Smooth muscle cell (in vitro differentiated cells): ENCODE results near the gene FAM228B. TPM values are rescaled to one million over a fixed set of nuclear protein-coding genes. Genes with fewer than 3 reads are reported as not detected.
"Not testable (repeated sequence)": the region's sequence is repeated elsewhere in the genome, so short reads cannot be mapped to it uniquely, and the experiment has no call there.

Source experiments
- DNase-seq: peaks from one replicate; lab custom pipeline; 2025; ENCODE audit not compliant: unreplicated experiment; lab: John Stamatoyannopoulos, UW
- H2AFZ ChIP-seq: fragments of 200-600 bp; sonication (generic); 2 replicates; pipeline ENCODE4 v1.6.0; 2016; ENCODE audit warnings: antibody characterized with exemption, low read depth, mild to moderate bottlenecking
- H3F3A ChIP-seq: fragments of 200-600 bp; sonication (generic); 2 replicates; pipeline ENCODE4 v1.6.0; 2017; ENCODE audit warnings: antibody characterized with exemption, low read depth
- H3K27ac ChIP-seq: fragments of 200-600 bp; sonication (generic); 2 replicates; pipeline ENCODE4 v1.5.1; 2016; ENCODE audit warnings: low read depth, mild to moderate bottlenecking
- H3K27me3 ChIP-seq: fragments of 200-600 bp; sonication (generic); 2 replicates; pipeline ENCODE4 v1.6.1; 2016; ENCODE audit warnings: low read depth, mild to moderate bottlenecking
- H3K36me3 ChIP-seq: fragments of 200-600 bp; sonication (generic); 2 replicates; pipeline ENCODE4 v1.5.1; 2016; ENCODE audit warnings: low read depth
- H3K4me1 ChIP-seq: fragments of 200-600 bp; sonication (generic); 2 replicates; pipeline ENCODE4 v1.5.1; 2016; ENCODE audit warnings: low read depth
- H3K4me2 ChIP-seq: fragments of 200-600 bp; sonication (generic); 2 replicates; pipeline ENCODE4 v1.6.0; 2016; ENCODE audit warnings: mild to moderate bottlenecking
- H3K4me3 ChIP-seq: fragments of 200-600 bp; sonication (generic); 2 replicates; pipeline ENCODE4 v1.5.1; 2016; ENCODE audit warnings: mild to moderate bottlenecking
- H3K79me2 ChIP-seq: fragments of 200-600 bp; sonication (generic); 2 replicates; pipeline ENCODE4 v1.6.0; 2016; ENCODE audit warnings: low read depth, mild to moderate bottlenecking
- H3K9ac ChIP-seq: fragments of 200-600 bp; sonication (generic); 2 replicates; pipeline ENCODE4 v1.6.0; 2016; ENCODE audit warnings: low read depth
- H3K9me3 ChIP-seq: fragments of 200-600 bp; sonication (generic); replicated peaks from 2 replicates; pipeline ENCODE4 v1.5.1; 2016; ENCODE audit warnings: low read depth
- H4K20me1 ChIP-seq: fragments of 200-600 bp; sonication (generic); 2 replicates; pipeline ENCODE4 v1.6.0; 2016; ENCODE audit warnings: low read depth
- WGBS: methylation state at CpG from one replicate; pipeline ENCODE4 v1.1.7; 2016; ENCODE audit warnings: low lambda C conversion rate; 5-methylcytosine and 5-hydroxymethylcytosine counted together
- polyA plus RNA-seq: library from polyadenylated mRNA; unstranded; fragments of >200 nt; fragmentation: Nextera tagmentation; extraction: Ambion mirVana; gene quantifications from 2 replicates; pipeline ENCODE4 v1.2.1, GENCODE V29; 2016
- total RNA-seq: library from RNA; depleted of rRNA; stranded (reverse); fragments of >200 nt; gene quantifications from 2 replicates; pipeline ENCODE4 v1.2.3, GENCODE V29; 2014
- TF ChIP-seq, protein P1 (sequence below): fragments of 200-600 bp; sonication (generic); IDR thresholded peaks from 2 replicates; pipeline ENCODE4 v1.5.1; 2017; ENCODE audit warnings: borderline replicate concordance, mild to moderate bottlenecking, antibody characterized with exemption; ENCODE audit not compliant: insufficient read depth, poor library complexity, severe bottlenecking

Gene FAM228B
- total and polyA plus RNA-seq, 2 experiments from 2014 or later: 7.0 to 18.1 TPM

DNA sequence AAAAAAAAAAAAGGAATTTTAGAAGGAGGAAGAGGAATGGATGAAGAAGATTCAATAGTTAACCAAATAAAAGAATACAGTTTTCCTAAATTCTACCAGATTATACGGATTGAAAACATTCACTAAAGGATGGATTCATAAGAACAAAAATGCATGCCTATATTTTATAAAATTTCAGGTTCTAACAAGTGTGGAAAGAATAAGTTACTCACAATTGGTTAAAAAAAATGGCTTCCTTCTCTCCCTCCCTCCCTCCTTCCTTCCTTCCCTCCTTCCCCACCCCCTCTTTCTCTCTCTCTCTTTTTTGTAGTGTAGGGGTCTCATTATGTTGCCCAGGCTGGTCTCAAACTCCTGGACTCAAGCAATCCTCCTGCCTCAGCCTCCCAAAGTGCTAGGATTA is 37.0 kb upstream of the FAM228B start:
- Histone ChIP-seq H3K79me2 (no peaks in the 10 kb centered on the region), H3K4me2 (no peak overlapping the region), H4K20me1 (no peaks in the 10 kb centered on the region), H3K9ac (no peak overlapping the region), H2AFZ (no peak overlapping the region), H3K27ac (no peak overlapping the region), H3K4me3 (no peak overlapping the region), H3K36me3 (peaks cover 4% of the 10 kb centered on the region), H3K9me3 (no peaks in the 10 kb centered on the region), H3K4me1 (peaks cover 9% of the 10 kb centered on the region), H3K27me3 (no peaks in the 10 kb centered on the region), H3F3A (peaks cover 4% of the 10 kb centered on the region)
- TF ChIP-seq, protein P1, sequence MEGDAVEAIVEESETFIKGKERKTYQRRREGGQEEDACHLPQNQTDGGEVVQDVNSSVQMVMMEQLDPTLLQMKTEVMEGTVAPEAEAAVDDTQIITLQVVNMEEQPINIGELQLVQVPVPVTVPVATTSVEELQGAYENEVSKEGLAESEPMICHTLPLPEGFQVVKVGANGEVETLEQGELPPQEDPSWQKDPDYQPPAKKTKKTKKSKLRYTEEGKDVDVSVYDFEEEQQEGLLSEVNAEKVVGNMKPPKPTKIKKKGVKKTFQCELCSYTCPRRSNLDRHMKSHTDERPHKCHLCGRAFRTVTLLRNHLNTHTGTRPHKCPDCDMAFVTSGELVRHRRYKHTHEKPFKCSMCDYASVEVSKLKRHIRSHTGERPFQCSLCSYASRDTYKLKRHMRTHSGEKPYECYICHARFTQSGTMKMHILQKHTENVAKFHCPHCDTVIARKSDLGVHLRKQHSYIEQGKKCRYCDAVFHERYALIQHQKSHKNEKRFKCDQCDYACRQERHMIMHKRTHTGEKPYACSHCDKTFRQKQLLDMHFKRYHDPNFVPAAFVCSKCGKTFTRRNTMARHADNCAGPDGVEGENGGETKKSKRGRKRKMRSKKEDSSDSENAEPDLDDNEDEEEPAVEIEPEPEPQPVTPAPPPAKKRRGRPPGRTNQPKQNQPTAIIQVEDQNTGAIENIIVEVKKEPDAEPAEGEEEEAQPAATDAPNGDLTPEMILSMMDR: no peak
- 86% methylated on average over 1 of the region's 1 CpG for WGBS
- no peak for DNase-seq

DNA sequence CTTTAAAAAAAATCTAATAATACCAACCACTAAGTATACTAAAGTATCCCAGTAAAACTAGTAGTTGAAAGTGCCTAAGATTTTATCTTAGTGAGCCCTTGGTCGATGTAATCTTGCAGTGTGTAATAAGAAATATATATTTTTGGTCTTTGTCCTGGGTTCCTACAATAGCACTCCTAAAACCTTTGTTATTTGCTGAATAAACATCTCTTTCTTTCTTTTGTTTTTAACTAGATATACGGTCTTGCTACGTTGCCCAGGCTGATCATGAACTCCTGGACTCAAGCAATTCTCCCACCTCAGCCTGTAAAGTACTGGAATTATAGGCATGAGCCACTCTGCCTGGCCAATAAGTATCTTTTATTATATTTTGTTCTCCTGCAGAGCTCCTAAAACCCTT is 36.2 kb upstream of the FAM228B start:
- no peak for DNase-seq
- Histone ChIP-seq H3K9me3 (no peaks in the 10 kb centered on the region), H3K9ac (no peak overlapping the region), H3K4me1 (peaks cover 9% of the 10 kb centered on the region), H3K36me3 (peaks cover 3% of the 10 kb centered on the region), H3K27me3 (no peaks in the 10 kb centered on the region), H4K20me1 (no peaks in the 10 kb centered on the region), H3F3A (peaks cover 4% of the 10 kb centered on the region), H3K4me3 (no peak overlapping the region), H2AFZ (no peak overlapping the region), H3K79me2 (no peaks in the 10 kb centered on the region), H3K4me2 (no peak overlapping the region), H3K27ac (no peak overlapping the region)
- WGBS: 92% methylated on average over 3 of the region's 3 CpGs
- TF ChIP-seq, protein P1: no peak

DNA sequence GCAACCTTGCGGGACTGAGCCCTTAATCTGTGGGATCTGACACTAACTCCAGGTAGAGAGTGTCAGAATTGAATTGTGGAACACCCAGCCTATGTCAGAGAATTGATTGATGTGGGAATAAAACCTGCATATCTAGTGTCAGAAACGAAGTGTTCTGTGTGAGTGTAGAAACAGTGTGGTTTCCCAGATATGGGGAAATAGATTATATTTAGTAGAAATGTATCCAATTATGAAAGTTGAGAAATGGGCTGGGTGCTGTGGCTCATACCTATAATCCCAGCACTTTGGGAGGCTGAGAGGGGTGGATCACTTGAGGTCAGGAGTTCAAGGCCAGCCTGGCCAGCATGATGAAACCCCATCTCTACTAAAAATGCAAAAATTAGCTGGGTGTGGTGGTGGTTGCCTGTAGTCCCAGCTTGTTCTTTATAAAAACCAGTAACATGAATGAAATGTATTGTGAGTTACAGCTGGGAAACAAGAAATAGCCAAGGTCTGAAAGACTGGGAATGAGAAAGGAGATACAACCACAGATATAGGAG is 34.4 kb upstream of the FAM228B start:
- no peaks in the 10 kb centered on the region for H3K36me3 ChIP-seq
- H3K79me2 ChIP-seq: no peaks in the 10 kb centered on the region
- no peaks in the 10 kb centered on the region for H3K4me1 ChIP-seq
- no peak overlapping the region for H3K4me2 ChIP-seq
- H3K9ac ChIP-seq: no peak overlapping the region
- 94% methylated on average over 2 of the region's 2 CpGs for WGBS
- H2AFZ ChIP-seq: no peak overlapping the region
- DNase-seq: no peak
- H3K9me3 ChIP-seq: no peaks in the 10 kb centered on the region
- TF ChIP-seq, protein P1: no peak
- H3K27me3 ChIP-seq: no peaks in the 10 kb centered on the region
- H4K20me1 ChIP-seq: no peaks in the 10 kb centered on the region
- peaks cover 4% of the 10 kb centered on the region for H3F3A ChIP-seq
- H3K27ac ChIP-seq: no peak overlapping the region
- no peak overlapping the region for H3K4me3 ChIP-seq

DNA sequence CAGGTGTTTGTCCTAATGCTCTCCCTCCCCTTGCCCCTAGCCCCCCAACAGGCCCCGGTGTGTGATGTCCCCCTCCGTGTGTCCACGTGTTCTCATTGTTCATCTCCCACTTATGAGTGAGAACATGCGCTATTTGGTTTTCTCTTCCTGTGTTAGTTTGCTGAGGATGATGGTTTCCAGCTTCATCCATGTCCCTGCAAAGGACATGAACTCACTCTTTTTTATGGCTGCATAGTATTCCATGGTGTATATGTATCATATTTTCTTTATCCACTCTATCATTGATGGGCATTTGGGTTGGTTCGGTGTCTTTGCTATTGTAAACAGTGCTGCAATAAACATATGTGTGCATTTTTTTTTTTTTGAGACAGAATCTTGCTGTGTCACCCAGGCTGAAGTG is 30.0 kb upstream of the FAM228B start:
- not testable (repeated sequence) for H3K4me1 ChIP-seq, H3K27me3 ChIP-seq, H3K27ac ChIP-seq, H3K4me2 ChIP-seq, H3K79me2 ChIP-seq, H3K4me3 ChIP-seq, H4K20me1 ChIP-seq, H3F3A ChIP-seq, DNase-seq, H3K9ac ChIP-seq, H3K9me3 ChIP-seq, H3K36me3 ChIP-seq, H2AFZ ChIP-seq
- 100% methylated on average over 5 of the region's 5 CpGs for WGBS

DNA sequence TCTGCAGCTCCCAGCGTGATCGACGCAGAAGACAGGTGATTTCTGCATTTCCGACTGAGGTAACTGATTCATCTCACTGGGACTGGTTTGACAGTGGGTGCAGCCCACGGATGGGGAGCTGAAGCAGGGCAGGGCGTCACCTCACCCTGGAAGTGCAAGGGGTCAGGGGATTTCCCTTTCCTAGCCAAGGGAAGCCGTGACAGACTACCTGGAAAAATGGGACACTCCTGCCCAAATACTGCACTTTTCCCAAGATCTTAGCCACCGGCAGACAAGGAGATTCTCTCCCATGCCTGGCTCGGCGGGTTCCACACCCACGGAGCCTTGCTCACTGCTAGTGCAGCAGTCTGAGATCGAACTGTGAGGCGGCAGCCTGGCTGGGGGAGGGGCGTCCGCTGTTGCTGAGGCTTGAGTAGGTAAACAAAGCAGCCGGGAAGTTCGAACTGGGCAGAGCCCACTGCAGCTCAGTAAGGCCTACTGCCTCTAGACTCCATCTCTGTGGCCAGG is 28.0 kb upstream of the FAM228B start:
- not testable (repeated sequence) for H3K9me3 ChIP-seq, H3K4me1 ChIP-seq, H3K27ac ChIP-seq, H2AFZ ChIP-seq, H3K4me2 ChIP-seq, H3K79me2 ChIP-seq, H3K9ac ChIP-seq, H3F3A ChIP-seq, H3K27me3 ChIP-seq, H3K36me3 ChIP-seq, H3K4me3 ChIP-seq, H4K20me1 ChIP-seq, DNase-seq
- WGBS: 70% methylated on average over 17 of the region's 17 CpGs

DNA sequence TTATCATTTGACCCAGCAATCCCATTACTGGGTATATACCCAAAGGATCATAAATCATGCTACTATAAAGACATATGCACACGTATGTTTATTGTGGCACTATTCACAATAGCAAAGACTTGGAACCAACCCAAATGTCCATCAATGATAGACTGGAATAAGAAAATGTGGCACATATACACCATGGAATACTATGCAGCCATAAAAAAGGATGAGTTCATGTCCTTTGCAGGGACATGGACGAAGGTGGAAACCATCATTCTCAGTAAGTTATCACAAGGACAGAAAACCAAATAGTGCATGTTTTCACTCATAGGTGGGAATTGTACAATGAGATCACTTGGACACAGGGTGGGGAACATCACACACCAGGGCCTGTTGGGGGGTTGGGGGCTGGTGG is 22.5 kb upstream of the FAM228B start:
- H3K9ac ChIP-seq, H2AFZ ChIP-seq, H3K9me3 ChIP-seq: not testable (repeated sequence)

More for the DNA sequence above, 22.5 kb upstream of the FAM228B start:
- not testable (repeated sequence) for H3K27me3 ChIP-seq, H3K4me3 ChIP-seq, H3K79me2 ChIP-seq, H3K27ac ChIP-seq, H4K20me1 ChIP-seq, H3K4me2 ChIP-seq, H3K36me3 ChIP-seq, H3F3A ChIP-seq, H3K4me1 ChIP-seq, DNase-seq
- WGBS: 91% methylated on average over 2 of the region's 2 CpGs
